ENCODE data around the gene AIP.
A peak's percentile ranks its signal among the peaks of the same experiment; 100 is the strongest.

AIP gene

GRCh38 chr11:67482827-67483798 is at the start of gene AIP:
TSS of gene AIP (plus strand) at chr11:67483026. CDS start at chr11:67483159, 133 bp downstream.
- DNase-seq (ENCODE audit: insufficient read length, low spot score) (peak; percentile 99), FAIRE-seq (peak; percentile 58)
- peak; percentile 58 for TF ChIP-seq POLR2A (IDR thresholded peaks at IDR 0.05; ENCODE audit: low read depth, low read length)

GRCh38 chr11:67433536-67434394 is 49.1 kb upstream of the AIP start:
- FAIRE-seq: no peak
- TF ChIP-seq POLR2A (IDR thresholded peaks at IDR 0.05; ENCODE audit: low read depth, low read length): no peak
- DNase-seq (ENCODE audit: insufficient read length, low spot score): no peak

- DNase-seq (ENCODE audit: insufficient read length, low spot score): no peak
- no peak for TF ChIP-seq POLR2A (IDR thresholded peaks at IDR 0.05; ENCODE audit: low read depth, low read length)
- no peak for FAIRE-seq
Observed at GRCh38 chr11:67434395-67434881, 48.4 kb upstream of the AIP start.

GRCh38 chr11:67435031-67435726 is 47.6 kb upstream of the AIP start:
- FAIRE-seq: no peak
- no peak for DNase-seq (ENCODE audit: insufficient read length, low spot score)
- 0 out of 2 replicates have a peak, but pooled peaks have one; percentile 4 for TF ChIP-seq POLR2A (IDR thresholded peaks at IDR 0.05; ENCODE audit: low read depth, low read length)

GRCh38 chr11:67435727-67436458 is 46.9 kb upstream of the AIP start:
- peak; percentile 4; the same call in 1 of the 2 replicates for TF ChIP-seq POLR2A (IDR thresholded peaks at IDR 0.05; ENCODE audit: low read depth, low read length)
- FAIRE-seq: no peak

GRCh38 chr11:67436459-67437081 is 46.3 kb upstream of the AIP start:
- DNase-seq (ENCODE audit: insufficient read length, low spot score) (no peak), FAIRE-seq (no peak)
- no peak for TF ChIP-seq POLR2A (IDR thresholded peaks at IDR 0.05; ENCODE audit: low read depth, low read length)

More at GRCh38 chr11:67435727-67436458, 46.9 kb upstream of the AIP start:
- DNase-seq (ENCODE audit: insufficient read length, low spot score): no peak

GRCh38 chr11:67437082-67437808 is 45.6 kb upstream of the AIP start, which contains the start of gene PTPRCAP:
TSS of gene PTPRCAP (minus strand) at chr11:67437682. CDS start at chr11:67437619, 63 bp downstream.
- FAIRE-seq (no peak), DNase-seq (ENCODE audit: insufficient read length, low spot score) (no peak)
- no peak for TF ChIP-seq POLR2A (IDR thresholded peaks at IDR 0.05; ENCODE audit: low read depth, low read length)

- TF ChIP-seq POLR2A (IDR thresholded peaks at IDR 0.05; ENCODE audit: low read depth, low read length): no peak
- FAIRE-seq (no peak), DNase-seq (ENCODE audit: insufficient read length, low spot score) (no peak)
Observed at GRCh38 chr11:67437809-67438157, 45.0 kb upstream of the AIP start.

- no peak for DNase-seq (ENCODE audit: insufficient read length, low spot score)
- no peak for FAIRE-seq
- no peak for TF ChIP-seq POLR2A (IDR thresholded peaks at IDR 0.05; ENCODE audit: low read depth, low read length)
Observed at GRCh38 chr11:67438158-67438902, 44.5 kb upstream of the AIP start.

GRCh38 chr11:67439321-67440228 is 43.3 kb upstream of the AIP start:
- TF ChIP-seq POLR2A (IDR thresholded peaks at IDR 0.05; ENCODE audit: low read depth, low read length): no peak
- DNase-seq (ENCODE audit: insufficient read length, low spot score): peak; percentile 74
- no peak for FAIRE-seq

Measured in H54 (cell line).